GM04504 (cell line): ENCODE measurements around the gene TSSK1B.
"Not testable (repeated sequence)": the region's sequence is repeated elsewhere in the genome, so short reads cannot be mapped to it uniquely, and the experiment has no call there.

Source experiments
- DNase-seq: peaks from one replicate; pipeline ENCODE4 v3.0.0-alpha.2; 2012; ENCODE audit warnings: low read depth

Gene TSSK1B, protein sequence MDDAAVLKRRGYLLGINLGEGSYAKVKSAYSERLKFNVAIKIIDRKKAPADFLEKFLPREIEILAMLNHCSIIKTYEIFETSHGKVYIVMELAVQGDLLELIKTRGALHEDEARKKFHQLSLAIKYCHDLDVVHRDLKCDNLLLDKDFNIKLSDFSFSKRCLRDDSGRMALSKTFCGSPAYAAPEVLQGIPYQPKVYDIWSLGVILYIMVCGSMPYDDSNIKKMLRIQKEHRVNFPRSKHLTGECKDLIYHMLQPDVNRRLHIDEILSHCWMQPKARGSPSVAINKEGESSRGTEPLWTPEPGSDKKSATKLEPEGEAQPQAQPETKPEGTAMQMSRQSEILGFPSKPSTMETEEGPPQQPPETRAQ

DNA sequence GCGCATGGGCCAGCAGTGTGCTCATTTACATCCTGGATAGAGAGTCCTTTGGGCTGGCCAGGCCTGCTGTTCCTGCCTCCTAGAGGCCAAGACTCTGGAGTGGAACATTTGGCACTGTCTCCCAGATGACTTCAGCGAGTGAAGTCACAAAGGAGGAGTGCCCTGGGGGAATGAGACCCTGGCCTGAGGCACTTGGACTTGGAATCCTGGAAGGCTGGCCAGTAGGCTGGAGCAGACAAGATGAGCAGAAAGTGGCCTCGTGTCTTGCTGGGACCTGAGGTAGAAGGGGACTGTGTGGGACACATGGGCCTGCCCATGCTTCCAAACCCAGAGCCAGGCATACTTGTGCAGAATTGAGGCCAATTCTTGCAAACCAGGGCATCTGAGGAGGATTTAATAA is at the start of gene TSSK1B:
TSS of gene TSSK1B (minus strand) at position 101 of the 400 bp plus-strand sequence. CDS start 150 bp downstream, outside the sequence.
- DNase-seq: no peak

DNA sequence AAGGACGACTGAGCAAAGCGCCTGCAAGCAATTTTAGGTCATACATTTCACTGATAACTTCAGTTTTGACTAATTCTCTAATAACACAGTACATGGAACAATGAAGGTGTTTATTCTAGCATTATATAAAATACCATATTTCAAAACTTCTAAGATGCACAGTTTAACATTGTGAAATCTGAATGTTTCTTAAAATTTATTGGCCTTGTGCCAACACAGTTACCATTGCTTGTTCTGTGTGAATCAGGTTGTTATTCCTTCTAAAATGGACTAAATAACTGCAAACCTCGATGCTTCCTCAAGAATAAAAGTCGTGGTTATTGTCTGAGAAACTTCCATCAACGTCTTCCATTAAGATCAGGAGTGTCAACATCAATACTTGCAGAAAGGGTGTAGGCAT is 45.5 kb upstream of the TSSK1B start:
- DNase-seq: no peak

DNA sequence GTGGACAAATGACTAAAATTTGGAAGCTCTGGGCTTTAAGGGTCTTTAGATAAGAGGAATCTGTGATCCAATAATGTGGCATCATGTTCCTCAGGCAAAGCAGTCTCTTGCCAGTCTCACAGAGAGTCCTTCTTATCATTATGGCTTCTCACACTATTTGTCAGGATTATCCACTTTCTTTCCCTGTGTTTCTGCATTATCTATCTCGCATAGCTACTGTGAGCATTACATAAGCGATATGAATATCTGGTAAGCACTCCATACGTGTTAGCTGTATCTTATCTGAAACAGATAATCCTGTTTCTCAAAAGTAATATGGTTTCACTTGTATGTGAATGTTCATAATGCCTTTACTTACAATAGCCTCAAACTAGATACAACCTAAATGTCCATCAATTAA is 43.9 kb upstream of the TSSK1B start:
- no peak for DNase-seq

DNA sequence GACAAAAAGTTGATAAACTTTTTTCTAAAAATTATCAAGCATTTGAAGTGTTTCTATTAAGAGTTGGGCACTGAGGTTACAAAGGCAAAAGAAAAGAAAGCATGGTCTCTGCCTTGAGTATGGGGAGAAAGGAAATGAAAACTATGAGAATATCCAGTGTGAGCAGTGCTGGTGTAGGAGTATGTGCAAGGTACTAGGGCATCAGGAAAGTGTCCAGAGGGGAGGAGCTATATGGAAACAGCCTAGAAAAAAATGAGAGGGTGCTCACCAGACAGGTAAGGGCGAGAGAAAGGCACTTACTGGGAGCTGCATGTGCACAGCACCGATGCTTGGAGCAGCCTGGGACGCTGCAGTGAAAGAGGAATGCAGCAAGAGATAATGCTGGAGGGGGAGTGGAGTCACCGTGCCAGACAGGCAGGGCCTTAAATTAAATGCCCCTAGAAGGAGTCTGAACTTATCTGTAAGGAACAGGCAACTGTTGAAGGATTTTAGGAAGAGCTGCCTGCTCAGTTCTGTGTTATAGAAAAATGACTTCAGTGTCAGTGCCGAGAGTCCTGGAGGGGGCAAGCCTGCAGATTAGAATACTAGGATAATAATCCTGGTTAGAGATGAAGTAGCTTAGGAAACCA is 39.4 kb upstream of the TSSK1B start:
- DNase-seq: no peak

DNA sequence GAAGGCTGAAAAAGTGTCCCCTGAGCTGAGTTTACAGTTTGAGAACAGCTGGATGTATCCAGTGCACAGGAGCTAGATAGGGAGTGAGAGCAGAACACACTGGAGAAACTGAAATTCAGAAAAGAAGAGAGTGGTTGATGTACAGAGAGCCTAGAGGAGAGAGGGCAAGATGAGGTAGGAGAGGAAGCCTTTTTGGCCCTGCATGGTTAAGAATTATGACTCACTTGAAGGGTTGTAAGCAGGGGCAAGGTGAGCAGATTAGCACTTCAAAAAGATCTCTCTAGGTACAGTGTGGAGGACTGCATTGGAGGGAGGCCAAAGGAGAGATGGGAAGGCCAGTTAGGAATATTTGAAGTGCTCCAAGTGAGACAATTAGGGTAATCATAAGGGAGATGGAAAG is 28.2 kb upstream of the TSSK1B start:
- DNase-seq: no peak

DNA sequence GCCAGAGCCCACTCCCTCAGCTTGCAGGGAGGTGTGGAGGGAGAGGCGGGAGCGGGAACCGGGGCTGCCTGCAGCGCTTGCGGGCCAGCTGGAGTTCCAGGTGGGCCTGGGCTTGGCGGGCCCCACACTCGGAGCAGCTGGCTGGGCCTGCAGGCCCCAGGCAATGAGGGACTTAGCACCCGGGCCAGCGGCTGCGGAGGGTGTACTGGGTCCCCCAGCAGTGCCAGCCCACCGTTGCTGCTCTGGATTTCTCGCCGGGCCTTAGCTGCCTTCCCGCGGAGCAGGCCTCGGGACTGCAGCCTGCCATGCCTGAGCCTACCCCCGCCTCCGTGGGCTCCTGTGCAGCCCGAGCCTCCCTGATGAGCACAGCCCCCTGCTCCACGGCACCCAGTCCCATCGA is 22.3 kb upstream of the TSSK1B start:
- DNase-seq: not testable (repeated sequence)

DNA sequence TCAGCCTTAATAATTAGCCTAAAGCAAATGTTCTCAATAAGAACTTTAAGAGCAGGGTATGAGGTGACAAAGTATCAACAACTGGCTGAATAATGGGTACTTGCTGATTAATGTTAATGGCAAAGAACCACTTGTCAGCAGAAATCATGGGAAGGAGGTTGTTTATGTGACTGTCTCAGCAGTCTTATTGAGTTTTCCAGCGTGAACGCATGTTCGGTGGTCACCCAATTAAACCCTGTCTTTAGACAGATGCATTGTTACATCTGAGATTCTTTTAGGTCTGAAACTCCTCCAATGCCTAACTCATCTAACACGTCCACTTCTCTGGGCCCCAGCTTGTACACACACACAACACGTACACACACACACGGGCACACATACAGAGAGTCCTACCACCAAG is 18.2 kb upstream of the TSSK1B start:
- no peak for DNase-seq

DNA sequence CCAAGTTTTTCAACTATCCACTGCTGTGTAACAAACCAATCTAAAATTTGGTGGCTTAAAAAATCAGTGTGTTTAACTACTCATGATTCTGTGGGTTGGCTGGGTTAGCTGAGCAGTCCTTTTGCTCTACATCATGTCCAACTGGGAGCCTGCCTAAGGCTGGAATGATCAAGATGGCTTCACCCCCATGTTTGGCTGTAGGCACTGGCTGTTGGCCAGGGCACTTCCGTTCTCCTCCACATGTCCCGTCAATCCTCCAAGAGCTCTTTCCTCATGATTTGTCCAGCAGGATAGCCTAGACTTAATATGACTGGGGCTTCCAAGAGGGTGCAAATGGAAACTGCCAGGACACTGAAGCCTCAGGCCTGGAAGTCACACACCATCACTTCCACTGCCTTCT is 17.0 kb upstream of the TSSK1B start:
- DNase-seq: no peak

DNA sequence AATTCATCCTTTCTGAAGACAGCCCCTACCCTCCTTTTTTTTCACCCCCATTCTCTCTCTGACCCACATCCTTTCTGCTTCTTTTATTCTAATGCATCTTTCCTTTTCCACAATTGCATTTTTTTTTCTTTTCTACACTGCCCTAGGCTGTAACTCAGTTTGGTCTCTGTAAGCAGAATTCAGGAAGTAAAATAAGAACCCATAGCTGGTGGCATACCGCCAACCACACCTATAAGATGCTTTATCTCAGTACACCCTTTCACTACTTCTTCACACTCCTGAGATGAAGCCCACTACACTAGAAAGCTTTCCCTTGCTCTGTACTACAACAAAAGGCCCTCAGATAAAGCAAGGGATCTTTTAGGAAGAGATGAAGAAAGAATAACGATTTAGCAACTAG is 16.1 kb upstream of the TSSK1B start:
- DNase-seq: no peak

DNA sequence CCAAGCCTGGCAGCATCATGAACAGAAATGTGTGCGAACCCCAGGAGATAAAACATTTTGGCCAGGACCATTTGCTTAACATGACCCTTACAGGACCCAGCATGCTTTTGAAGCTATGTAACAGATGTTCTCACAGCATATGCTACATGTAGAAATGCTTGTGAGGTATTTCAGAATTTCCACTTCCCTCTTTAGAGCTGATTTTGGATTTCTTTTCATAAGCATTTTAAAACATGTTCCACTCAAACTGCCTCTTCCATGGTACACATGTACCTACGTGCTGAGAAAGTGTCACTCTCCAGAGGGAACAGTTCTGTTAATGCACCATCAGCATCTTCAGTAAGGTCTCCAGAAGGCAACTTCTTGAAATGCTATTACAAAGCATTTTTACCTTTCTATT is 15.7 kb upstream of the TSSK1B start:
- no peak for DNase-seq

DNA sequence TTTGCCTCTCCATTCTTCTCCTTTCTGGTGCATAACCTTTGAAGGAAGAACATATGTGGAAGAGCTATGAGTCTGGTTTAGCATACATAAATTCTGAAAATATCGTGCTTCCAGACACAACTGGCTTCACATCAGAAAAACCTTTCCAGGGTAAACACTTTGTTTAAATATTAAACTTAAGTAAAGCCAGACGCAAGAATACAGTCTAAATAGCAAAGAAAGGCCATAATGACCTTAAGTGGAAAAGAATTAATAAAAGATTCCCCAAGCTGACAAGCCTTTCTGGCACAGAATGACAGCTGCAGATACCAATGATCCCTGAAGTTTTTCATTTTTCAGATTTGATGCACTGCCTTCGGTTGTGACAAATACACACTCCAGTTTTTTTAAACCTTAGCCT is 13.5 kb upstream of the TSSK1B start:
- no peak for DNase-seq

DNA sequence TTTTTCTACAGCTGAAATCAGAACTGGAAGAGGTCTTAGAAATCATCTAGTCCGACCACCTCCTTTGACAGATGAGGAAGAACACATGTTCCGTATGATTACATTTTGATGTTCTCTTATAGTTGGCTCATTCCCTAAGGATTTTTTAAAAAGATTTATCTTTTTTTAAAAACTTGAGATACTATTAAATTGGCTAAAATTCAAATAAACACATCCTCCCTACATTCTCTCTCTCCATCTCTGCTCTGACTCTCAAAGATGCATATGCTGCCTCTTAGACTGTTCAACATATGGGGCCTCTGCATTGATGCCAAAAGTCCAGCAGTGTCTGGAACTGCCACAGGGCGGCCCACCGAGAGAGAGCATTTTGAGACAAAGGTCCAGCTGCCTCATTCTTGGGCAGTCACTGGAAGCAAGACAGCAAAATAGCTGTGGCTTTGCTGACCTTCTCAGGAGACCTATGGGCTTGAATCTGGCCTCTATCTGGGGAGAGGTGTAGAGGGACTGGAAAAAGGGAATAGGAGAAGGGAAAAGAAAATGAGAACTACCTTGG is 12.8 kb upstream of the TSSK1B start:
- no peak for DNase-seq

DNA sequence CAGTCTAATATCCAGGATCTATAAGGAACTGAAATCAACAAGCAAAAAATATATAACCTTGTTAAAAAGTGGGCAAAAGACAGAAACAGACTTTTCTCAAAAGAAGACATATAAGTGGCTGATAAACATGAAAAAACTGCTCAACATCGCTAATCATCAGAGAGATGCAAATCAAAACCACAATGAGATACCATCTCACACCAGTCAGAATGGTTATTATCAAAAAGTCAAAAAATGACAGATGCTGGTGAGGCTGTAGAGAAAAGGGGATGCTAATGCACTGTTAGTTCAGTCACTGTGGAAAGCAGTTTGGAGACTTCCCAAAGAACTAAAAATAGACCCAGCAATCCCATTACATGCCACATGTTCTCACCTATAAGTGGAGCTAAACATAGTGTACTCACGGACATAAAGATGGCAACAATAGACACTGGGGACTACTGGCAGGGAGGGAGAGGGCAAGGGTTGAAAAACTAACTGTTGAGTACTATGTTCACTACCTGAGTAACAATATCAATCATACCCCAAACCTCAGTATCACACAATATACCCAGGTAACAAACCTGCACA is 11.7 kb upstream of the TSSK1B start:
- no peak for DNase-seq

DNA sequence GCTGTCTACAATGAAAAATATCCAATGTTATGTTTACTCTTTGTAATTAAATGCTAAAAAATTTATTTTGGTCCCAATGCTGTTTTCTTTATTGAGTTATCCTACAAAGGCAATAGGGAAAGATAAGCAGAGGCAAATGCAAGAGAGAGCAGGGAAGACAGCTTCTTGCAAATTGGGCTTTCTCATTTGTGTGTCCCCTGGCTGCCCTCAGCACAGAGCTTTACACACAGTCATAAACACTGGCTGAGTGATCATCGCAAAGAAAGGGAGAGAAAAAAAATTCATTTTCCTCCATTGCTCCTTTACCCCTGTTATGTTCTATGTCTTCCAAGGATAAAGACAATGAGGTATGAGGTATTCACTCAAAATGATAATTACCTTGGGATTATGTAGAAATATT is 2.3 kb upstream of the TSSK1B start:
- no peak for DNase-seq

DNA sequence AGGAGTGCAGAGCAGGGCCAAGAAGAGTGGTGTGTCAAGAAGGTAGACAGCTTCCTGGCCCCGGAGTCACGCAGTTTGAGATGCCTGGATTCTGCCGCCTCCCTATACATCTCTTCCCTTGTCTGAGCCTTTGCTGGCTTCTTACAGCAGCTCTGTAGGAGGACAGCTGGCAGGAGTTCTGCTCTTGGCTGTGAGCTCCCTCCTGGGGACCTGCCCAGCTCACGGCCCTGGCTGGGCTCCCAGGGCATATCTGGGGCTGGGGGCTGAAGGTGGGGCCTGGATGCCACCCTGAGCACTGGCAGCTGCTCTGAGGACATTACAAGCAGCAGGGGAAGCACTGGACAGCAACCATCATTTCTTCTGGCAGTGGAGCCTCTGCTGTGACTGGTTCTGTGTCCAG is 786 bp upstream of the TSSK1B start:
- no peak for DNase-seq

DNA sequence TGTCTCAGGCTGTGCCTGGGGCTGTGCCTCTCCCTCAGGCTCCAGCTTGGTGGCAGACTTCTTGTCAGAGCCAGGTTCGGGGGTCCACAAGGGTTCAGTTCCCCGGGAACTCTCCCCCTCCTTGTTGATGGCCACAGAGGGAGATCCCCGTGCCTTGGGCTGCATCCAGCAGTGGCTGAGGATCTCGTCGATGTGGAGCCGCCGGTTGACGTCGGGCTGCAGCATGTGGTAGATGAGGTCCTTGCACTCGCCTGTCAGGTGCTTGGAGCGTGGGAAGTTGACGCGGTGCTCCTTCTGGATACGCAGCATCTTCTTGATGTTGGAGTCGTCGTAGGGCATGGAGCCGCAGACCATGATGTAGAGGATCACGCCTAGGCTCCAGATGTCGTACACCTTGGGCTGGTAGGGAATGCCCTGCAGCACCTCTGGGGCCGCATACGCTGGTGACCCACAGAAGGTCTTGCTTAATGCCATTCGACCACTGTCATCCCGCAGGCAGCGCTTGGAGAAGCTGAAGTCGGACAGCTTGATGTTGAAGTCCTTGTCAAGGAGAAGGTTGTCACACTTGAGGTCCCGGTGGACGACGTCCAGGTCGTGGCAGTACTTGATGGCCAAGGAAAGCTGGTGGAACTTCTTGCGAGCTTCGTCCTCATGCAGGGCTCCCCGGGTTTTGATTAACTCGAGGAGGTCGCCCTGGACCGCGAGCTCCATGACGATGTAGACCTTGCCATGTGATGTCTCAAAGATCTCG is 752 bp downstream of the TSSK1B start:
- no peak for DNase-seq

DNA sequence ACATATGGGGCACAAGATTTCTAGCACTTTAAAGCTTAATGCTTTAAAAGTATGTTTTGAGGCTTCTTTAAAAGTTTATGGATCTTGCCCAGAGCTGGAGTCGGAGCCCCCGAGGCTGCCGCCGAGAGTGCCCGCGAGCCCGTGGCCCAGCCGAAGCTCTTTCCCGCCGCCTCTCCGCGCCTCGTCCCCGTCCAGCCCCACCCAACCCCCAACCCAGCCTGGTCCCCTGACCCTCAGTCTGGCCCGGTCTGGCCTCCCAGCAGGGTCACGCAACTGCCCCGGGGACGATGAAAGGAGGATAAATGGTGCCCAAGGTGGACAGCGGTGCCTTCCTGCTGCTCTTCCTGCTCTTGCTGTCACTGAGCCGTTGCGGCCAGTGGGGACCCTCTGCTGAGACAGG is 1.7 kb downstream of the TSSK1B start:
- DNase-seq: no peak

DNA sequence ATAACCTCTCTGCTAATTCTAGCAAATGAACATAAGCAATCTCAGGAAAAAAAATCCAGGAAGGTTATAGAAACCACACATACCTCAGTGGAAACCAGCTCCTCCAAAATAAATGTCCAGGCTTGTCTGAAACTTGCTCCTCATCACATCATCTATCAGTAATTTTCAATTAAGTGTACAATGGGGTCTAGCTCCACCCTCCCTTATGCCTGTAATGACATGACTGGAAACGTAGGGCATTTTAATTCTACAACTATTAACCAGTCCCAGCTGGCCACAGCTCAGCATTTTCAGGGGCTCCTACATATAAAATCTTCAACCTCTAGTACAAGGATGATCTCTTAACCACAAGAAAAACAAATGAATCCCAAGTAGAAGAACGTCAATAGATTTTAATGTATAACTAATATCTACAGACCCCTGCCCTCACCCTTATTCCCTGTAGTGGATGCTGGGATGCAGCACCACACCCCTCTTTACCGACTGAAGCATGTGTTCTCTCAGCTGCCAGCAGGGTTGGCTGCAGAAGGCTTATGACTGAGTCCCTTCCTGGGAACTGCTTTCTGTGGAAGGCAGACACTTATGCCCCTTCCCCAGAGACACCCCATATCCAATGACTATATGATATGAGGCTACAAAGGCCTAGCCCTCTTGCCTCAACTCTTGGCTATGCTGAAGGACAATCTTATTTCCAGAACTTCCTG is 6.8 kb downstream of the TSSK1B start:
- DNase-seq: no peak

DNA sequence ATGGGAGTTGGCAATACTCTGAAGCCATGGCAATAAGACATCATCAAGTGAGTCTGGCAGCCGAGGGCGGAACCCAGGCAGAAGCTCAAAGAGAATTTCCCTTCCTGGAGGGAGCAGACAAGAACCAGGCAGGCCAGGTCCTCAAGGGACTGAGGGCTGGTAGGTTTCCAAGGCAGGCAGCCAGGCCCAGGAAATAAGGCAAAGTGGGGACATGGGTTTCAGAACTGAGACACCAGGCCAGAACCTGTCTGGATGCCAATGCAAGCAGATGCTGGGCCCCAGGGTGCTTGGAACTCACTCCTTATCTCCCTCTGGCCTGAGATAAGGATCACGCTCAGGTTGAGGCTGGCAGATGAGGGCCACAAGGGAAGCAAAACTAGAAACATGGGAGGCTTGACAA is 8.9 kb downstream of the TSSK1B start:
- DNase-seq: no peak

DNA sequence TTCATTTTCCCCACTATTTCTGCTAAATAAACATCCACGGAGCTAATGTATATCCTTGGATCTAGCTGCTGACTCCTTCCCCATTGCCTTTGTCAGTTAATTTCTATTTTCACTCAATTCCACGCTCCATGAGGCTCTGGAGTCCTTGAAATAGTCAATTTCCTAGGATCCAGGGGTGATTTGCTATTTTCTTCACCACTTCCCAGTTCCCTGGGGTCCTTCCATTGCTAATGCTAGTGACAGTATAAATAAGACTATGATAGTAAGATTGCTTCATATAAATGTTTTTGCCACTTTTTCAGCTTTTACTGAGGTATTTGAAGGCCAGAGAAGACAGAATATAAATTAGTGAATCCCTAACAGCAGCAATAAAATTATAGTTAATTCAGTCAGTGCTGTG is 13.1 kb downstream of the TSSK1B start:
- no peak for DNase-seq

DNA sequence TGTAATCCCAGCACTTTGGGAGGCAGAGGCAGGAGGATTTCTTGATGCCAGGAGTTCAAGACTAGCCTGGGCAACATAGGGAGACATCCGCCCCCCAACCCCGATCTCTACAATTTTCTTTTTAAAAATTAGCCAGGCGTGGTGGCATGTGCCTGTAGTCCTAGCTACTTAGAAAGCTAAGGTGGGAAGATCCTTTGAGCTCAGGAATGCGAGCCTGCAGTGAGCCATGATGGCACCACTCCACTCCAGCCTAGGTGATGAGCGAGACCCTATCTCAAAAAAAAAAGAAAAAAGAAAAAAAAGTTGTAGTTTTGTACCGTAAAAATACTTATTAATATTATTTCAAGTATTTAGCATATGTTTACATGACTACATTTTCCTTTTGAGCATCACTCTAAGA is 29.3 kb downstream of the TSSK1B start:
- no peak for DNase-seq

DNA sequence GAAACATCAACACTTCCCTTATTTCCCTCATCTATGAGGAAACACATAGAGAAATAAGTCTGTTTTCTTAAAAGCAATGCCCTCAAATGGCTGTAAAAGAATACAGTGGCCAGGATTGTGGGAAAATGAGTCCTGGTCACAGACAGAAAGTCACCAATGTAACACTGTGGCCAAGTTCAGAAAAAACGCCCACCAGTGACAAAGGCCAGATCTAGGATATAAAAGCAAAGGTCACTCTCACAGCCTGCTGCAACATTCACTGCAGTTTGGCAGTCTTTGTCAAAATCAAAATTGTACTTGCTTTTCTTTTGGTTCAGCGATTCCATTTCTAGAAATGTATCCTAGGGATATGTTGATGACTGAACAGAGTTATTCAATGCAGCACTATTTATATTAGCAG is 30.5 kb downstream of the TSSK1B start:
- no peak for DNase-seq
